ENCODE measurements around the gene HLA-DOA.

Gene HLA-DOA

GRCh38 chr6:32962213-32962826 is 47.1 kb downstream of the HLA-DOA start:
- no peak for DNase-seq (ENCODE audit: low read depth)
- no peak for TF ChIP-seq CTCF (IDR thresholded peaks at IDR 0.05; ENCODE audit: control insufficient read depth, extremely low read depth, insufficient read depth)
- no peak overlapping the region for H3K4me3 ChIP-seq (ENCODE audit: low read depth, low read length)

- TF ChIP-seq CTCF (IDR thresholded peaks at IDR 0.05; ENCODE audit: control insufficient read depth, extremely low read depth, insufficient read depth), result no peak
- no peak overlapping the region for H3K4me3 ChIP-seq (ENCODE audit: low read depth, low read length)
- no peak for DNase-seq (ENCODE audit: low read depth)
Measured at GRCh38 chr6:32960563-32960962, 48.8 kb downstream of the HLA-DOA start.

- no peak overlapping the region for H3K4me3 ChIP-seq (ENCODE audit: low read depth, low read length)
- TF ChIP-seq CTCF (IDR thresholded peaks at IDR 0.05; ENCODE audit: control insufficient read depth, extremely low read depth, insufficient read depth), result no peak
- no peak for DNase-seq (ENCODE audit: low read depth)
Measured at GRCh38 chr6:32956176-32956575, 53.2 kb downstream of the HLA-DOA start.

- DNase-seq (ENCODE audit: low read depth), result no peak
- no peak overlapping the region for H3K4me3 ChIP-seq (ENCODE audit: low read depth, low read length)
- peak; percentile 37; the same call in 1 of the 2 replicates for TF ChIP-seq CTCF (IDR thresholded peaks at IDR 0.05; ENCODE audit: control insufficient read depth, extremely low read depth, insufficient read depth)
Measured at GRCh38 chr6:32954986-32955802, 54.2 kb downstream of the HLA-DOA start.

- TF ChIP-seq CTCF (IDR thresholded peaks at IDR 0.05; ENCODE audit: control insufficient read depth, extremely low read depth, insufficient read depth), result no peak
- no peak for DNase-seq (ENCODE audit: low read depth)
- no peak overlapping the region for H3K4me3 ChIP-seq (ENCODE audit: low read depth, low read length)
Measured at GRCh38 chr6:32954267-32954666, 55.1 kb downstream of the HLA-DOA start.
